GM18870 (cell line): ENCODE results near the gene GRN.
"Not testable (repeated sequence)": the region's sequence is repeated elsewhere in the genome, so short reads cannot be mapped to it uniquely, and the experiment has no call there.

ENCODE experiments used
- ATAC-seq: cut with Tn5 transposase; IDR thresholded peaks from one replicate; pipeline ENCODE4 v1.9.1; 2021; ENCODE audit warnings: moderate library complexity; ENCODE audit not compliant: unreplicated experiment

GRN gene

GRCh38 chr17:44381810-44382305 is 36.8 kb downstream of the GRN start:
- no peak for ATAC-seq

DNA sequence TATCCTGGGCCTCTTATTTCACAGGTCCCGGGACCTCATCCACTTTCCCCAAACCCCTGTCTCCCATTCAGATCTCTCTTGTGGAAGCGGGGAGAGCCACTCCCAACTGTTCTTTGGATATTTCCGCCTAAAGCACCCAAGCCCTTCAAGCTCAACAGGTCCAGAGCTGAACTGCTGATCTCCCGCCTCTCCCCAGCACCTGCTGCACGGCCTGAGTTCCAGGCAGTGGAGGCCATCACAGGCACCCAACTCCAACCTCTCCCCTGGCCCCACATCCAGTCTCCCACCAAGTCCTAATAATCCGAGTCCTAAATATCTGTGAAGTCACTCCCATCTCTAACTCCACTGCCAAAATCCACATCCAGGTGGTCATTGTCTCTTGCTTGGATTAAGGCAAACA is 37.8 kb downstream of the GRN start:
- no peak for ATAC-seq

DNA sequence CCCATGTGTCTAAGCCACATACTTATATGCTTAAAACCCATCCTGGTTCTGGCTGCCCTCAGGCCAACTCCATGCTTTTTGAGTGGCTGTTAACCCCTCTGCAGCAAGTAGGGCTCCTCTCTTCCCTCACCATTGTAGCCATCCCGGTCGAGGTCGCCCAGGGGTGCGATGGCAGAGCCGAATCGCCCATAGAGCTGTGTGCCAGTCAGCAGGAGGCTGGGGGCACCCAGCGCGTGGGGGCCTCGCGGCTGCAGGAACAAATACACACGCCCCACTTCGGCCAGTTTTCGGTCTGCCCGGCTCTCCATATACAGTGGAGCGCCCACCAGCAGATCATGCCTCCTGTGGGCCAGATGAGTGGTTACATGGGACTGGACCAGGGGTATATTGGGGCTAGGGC is 38.3 kb downstream of the GRN start:
- no peak for ATAC-seq

DNA sequence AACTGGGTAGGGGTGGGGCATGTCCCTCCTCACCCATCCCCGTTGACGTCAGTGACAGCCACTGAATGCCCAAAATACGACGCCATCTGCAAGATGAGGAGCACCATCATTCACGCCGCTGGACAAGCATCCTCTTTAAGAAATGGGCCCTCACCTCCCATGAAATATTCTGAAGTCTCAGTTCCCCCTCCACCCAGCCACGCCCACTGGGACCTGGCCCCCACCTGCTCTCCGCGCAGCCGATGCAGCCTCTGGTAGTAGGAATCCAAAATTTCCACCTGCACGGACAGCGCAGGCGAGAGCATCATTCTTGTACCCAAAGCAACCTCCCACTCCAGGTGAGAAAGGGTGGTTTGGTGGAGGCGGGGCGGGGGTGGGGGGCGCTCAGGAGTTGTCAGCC is 38.8 kb downstream of the GRN start:
- ATAC-seq: no peak

GRCh38 chr17:44384281-44384822 is 39.2 kb downstream of the GRN start:
- ATAC-seq: no peak

- ATAC-seq: no peak
These were observed 39.8 kb downstream of the GRN start for GRCh38 chr17:44384823-44385286.

DNA sequence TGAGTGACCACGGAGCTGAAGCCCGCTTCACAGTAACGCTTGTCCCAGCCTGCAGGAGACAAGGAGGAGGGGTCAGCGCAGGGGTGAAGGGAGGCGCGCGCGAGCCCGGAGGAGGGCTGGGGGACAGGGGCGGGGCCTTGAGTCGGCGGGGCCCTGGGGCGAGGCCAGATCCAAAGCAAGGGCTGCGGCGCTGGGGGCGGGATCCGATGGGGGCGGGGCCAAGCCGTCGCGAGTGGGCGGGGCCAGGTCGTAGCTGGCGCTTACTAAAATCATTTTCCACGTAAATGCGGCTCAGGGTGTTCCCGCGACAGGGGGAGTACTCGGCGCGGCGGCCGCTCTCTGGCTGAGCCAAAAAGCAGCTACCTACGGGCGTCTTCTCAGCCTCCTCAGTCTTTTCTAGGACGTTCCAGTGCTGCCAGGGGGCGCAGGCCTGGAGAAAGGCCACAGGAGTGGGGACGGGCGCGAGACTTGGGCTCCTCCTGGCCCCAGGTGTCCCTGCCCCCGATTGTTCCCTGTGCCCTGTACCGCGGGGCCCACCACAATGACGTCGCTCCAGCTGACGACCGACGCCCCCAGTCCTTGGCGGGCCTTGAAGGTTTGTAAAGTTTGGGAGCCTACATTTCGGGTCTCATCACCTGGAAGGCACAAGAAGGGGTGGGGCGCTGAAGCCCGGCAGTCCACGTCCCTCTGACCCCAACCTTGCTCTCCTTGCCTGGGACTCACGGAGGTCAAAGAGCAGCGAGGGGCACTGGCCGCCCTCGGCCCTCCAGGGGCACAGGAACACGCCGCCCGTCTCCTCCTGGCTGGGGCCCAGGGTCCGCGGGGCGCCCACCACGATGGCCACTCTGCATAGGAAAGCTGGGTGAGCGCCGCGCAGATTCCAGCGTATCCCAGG is 40.4 kb downstream of the GRN start:
- no peak for ATAC-seq

- no peak for ATAC-seq
These were observed 41.1 kb downstream of the GRN start for GRCh38 chr17:44386182-44386525.

GRCh38 chr17:44387804-44388203 is 42.7 kb downstream of the GRN start:
- no peak for ATAC-seq

GRCh38 chr17:44389281-44389680 is 44.2 kb downstream of the GRN start, which contains the start of gene ITGA2B:
TSS of gene ITGA2B (minus strand) at chr17:44389649. CDS start at chr17:44389473, 176 bp downstream.
- ATAC-seq: no peak

DNA sequence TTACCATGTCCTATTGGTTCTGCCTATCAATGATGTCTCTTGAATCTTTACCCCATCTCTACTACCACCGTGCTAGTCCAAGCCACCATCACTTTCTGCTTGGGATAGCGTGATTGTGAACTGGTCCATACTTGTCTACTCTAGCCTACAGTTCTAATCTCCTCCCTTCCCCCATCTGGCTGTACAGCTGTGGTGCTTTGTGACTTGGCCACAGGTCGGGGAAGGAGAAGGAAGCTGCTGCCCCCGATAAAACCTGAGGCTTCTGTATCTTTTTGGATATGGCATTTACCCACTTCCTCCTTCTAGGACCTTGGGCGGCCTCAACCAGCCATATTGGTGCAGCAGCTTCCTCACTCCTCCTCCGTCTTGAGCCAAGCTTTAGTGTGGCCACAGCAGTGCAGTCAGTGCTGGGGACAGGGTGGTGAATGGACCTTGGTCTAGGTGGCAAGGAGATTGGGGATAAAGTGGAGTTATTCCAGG is 44.7 kb downstream of the GRN start:
- ATAC-seq: no peak

DNA sequence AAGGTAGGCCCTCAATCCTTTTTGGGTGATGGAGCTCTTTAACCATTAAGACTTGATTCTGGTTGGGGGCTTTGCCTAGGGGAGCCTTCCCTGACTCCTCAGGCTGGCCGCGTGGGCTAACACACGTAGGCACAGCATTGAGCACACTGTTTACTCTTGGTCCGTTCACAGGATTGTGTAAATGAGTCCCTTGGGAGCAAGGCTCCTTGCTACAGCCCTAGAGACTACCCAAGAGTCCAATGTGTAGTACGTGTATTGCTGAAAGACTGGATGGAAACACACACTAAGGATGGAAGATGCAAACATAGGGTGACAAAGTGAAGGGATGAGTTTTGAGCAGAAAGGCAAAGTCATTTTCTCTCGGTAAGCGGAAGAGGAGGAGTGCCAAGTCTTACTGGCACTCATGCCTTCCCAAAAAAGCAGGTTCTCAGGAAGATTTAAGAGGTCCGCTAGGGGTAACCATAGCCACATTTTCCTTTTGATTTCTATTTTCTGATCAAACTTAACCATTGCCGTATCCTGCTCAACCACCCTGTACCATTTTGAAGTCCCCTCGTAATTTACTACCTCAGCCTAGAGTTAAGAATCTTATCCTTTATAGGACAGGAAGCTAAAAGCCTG is 45.3 kb downstream of the GRN start:
- no peak for ATAC-seq

DNA sequence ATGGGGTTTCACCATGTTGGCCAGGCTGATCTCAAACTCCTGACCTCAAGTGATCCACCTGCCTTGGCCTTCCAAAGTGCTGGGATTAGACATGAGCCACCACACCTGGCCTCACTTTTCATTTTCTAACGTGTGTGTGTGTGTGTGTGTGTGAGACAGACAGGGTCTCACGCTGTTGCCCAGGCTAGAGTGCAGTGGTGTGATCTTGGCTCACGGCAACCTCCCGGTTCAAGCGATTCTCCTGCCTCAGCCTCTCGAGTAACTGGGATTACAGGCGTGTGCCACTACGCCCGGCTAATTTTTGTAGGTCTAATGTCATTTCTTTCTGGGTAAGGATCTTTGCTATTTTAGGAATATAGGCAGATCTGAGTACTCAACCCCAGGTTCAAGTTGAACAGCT is 49.0 kb downstream of the GRN start:
- ATAC-seq: not testable (repeated sequence)

DNA sequence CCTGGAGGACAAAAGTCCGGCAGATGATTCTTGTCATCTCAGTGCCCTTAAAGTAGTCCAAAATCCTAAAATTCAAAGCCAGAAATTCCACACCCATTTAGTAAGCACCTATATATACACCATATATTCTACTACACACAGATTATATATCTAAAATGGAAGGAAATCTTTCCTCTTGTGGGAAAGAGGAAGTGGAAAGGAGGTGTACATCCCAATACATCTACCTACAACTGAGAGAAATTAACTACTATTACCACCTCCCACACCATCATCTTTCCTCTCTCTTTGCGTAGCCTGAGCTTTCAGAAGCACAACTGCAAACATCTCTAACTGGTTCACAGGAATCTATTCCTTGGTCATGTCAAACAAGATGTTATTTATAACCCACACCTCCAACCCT is 49.7 kb downstream of the GRN start:
- ATAC-seq: no peak

DNA sequence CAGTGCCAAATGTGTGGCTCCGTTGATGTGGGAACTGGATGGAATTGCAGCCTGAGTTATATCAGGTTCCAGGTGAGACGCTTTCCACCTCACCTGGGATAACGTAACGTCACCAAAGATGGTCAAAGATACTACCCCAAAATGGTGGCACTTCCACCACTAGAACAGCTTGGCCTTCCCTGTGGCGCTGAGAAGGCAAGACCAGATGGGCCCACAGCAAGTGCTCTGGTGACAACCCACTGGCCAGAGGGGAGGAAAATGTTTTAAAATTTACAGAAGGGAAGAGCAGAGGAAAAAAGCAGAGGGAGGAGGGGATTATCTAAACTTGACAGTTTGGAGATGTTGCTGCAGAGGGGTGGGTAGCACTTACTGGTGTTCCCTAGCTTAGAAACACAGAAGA is 51.8 kb downstream of the GRN start:
- no peak for ATAC-seq

- no peak for ATAC-seq
These were observed 52.7 kb downstream of the GRN start for GRCh38 chr17:44397479-44398440.

DNA sequence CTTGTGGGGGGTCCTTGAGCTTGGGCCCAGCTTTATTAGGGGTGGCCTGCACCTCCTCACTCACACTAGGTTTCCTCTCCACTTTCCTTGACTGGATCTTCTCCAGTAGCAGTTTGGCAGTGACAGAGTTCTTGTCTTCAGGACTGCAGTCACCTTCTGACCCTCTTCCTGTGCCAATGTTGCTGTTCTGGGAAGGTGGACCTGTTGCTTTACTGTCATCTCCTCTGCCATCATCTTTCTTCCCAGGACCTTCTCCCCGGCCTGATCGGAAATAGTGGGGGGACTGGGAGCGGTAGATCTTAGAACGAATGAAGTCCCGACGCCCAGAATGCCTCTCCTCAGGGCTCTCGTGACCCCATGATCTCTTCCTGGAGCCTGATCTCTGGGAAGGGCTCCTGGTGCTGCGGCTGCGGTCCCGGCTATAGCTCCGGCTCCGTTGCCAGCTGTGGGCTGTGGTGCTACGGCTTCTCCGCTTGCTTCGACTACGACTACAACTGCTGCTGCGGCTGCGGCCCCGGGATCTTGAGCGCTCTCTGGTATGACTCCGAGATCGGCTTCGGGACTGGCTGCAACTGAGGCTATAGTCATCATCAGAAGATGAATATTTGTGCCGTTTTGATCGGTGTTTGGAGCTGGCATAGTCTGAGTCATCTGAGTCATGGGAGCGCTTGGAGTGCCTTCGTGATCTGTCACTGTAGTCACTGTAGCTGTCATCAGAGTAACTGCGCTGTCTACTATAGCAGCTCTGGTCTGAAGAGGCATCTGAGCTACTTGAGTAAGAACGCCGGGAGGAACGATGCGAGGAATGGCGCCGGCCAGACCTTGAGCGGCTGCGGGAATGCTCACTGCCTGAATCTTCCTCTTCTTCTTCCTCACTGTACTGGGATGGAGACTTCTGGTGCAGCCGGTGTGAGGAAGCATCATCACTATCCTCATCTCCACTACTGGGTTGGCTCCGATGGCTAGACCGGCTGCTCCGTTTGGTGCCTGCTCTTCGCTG is 53.9 kb downstream of the GRN start:
- ATAC-seq: no peak

DNA sequence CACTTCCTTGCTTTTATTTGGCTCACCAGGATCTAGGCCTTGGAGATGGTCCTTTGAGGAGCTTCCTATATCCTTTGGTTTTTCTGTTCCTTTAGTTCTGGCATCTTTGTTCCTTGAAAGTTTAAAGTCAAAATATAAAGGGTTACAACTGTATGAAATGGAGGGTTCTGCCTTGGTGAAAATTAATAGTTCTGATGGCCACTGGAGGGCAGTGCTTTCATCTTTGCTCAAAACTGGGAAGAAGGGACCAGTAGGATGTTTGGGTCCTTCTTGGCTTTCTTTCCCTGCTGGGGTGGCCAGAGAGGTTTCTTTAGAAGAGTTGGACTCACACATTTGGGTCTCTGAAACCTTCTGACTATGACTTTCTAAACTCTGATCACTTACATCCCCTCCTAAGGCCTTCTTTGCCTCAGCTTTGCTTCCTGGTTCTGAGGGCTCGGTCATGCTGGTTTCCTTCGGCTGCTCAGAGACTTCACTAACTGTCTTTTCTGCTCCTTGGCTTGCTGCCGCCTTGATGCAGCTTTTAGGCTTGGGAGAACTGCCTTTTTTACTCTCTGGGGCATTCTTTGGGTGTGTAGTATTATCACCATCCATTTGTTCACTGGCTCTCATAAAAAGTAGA is 55.2 kb downstream of the GRN start:
- ATAC-seq: no peak
